GM21526 (cell line): Measurements from ENCODE around the gene FAM180A.

Experiments used
- ATAC-seq: cut with Tn5 transposase; IDR thresholded peaks from one replicate; pipeline ENCODE4 v1.9.1; 2021; ENCODE audit warnings: moderate library complexity; ENCODE audit not compliant: unreplicated experiment, low FRiP score

The FAM180A gene

DNA sequence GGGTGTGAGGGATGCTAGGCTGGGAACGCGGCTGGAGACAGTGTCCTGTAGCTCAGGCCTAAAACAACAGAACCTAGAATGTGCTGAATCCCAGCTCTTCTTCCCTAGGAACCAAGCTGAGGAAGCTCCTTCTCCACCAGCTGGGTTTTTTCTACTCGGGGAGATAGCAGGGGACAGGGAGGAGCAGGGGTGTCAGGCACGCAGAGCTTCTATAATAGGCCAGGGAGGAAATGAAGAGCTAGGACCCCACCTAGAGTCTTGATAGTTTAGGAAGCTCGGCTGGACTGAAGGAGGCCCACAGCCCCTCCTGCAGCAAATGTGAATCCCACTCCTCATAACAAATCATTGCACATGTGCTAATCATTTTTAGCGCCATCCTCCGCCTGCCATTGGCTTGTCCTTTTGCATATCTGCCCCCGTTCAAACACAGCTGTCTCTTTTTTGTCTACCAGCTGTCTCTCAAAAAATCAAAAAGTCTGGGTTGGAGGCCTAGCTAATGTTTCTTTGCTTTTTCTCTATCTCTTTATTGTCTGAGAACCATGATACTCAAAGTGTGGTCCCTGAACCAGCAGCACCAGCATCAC, 24.1 kb upstream of the FAM180A start:
- ATAC-seq = no peak

DNA sequence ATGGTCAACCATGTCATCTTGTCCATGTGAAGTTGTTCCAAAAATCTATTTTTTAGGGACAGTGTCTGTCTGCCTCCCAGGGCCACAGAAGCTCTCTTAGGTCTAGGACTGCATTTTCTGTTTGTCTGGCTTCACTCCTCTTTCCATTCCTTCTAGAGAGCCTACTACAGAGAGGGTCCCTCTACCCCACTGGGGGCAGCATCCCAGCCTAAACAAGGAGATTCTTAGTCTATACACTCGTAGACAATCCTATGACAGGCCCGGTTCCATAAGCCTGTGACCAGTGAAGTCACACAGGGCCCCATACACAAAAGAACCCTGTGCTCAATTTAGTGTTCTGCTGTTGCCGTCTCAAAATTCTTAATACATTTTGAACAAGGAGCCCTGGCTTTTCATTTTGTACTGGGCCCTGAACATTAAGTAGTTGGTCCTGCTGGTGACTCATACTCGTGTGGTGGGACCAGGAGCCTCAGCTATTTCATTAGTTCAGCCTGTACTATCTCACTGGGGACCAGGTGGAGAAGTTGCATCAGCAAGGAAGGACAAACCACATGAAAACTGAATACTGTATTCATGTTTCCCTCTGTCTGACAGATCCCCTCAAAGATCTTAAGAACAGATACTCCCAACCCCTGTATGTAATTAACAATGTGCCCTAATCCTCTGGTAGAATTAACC, 23.5 kb upstream of the FAM180A start:
- ATAC-seq = no peak

DNA sequence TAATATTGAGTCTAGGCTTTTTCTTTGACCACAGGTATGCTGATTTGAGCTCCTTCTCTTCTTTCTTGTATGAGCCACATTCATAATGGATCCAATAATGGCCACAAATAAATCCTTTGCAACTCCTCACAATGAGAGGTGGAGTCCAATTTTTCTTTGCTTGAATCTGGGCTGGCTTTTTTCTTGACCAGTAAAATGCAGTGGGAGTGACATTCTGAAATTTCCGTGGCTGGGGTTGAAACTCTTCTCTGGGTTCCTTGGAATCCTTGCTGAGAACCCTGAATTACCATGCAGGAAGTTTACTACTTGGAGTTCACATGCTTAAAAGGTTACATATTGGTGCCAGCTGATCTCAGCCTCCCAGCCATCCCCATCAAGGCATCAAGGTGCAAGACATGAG, 22.4 kb upstream of the FAM180A start:
- no peak for ATAC-seq

DNA sequence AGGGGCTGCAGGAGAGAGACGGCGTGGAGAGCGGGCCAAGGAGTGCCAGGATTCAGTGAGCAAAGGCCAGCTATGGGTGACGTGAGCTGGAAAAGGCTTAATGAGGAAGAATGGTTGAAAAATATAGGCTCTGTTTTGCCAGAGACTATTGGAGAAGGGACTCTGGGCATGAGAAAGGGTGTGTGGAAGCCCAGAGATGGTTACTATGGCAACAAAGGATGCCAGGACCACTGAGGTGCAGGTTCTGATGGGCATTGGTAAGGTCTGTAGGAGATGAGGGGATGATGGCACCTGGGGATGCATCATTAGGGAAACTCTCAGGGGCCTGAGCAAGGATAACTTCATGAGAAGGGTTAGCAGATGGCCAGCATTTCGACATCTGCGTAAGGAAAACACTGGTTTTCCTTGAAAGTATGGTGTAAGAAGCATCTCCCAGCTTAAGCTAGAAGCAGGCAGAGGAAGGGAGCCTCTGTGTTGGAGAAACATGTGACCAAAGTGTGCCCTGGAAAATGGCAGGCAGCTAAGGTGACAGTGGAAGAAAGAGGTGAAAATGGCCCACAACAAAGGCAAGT, 21.6 kb upstream of the FAM180A start:
- no peak for ATAC-seq

DNA sequence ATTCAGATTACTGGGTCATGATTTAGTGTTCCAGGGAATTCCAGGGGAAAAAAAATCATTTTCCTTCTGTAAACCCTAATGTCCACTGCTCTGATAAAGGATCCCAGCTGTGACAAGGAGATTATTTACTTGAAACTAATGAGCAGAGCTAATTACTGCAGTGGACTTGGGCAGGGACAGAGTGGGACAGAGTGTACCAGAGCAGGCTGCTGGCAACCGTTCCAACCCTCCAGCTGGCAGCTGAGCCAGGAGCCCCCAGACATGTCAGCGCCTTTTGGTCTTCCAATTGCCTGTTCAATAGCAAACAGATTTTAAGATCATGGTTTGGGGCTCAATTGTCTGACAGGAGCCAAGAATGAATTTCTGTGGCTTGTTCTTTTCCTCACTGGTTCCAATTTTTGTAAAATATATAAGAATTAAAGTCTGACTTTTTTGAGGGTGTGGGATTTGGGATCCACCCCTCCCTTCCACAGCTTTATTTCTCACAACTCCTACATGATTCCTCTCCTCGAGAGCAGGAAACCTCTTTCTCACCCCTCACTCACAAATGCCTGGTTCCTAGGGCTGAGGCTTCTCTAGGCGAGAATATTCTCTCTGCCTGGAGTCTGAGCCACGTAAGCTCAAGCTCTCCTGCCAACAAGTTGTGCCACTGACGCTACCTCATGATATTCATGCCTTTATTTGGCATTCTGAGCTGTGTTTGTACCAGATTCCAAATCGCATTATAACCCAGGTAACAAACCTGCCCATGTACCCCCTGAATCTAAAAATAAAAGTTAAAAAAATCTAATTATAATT, 20.6 kb upstream of the FAM180A start:
- ATAC-seq = no peak

DNA sequence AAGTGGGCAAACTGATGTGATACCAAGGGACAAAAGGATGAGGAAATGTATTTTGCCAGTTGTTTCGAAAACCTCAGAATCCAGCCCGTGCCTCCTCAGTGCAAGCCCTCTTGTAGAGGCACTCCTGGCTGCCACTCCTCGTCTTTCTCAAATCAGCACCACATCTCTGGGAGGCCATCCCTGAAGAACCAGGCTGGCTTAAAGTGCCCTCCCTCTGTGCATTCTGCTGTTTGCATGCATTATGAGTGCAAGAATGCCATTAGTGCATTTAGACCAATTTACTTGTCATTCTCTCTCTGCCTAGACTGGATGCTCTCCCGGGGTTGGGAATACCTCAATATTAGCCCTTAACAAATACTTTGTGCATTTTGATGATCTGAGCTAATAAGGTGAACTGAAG, 19.9 kb upstream of the FAM180A start:
- ATAC-seq = no peak

DNA sequence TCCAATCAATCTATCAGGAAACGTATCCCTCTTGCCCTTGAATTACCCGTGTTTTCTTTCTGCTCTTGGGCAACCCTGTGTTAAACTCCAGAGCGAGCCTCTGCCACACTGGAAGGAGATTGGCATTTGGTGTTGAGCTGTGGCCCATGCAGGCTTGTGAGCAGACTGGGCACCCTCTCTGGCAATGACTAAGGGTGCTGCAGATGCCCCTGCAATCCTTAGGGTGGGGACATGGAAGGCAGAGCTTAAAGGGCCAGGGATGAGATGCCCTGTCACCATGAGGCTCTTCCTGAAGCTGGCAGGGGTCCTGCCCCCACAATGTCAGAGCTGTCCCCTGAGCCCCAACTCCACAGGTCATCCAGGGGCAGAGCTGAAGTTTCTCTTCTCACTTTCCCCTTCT, 19.5 kb upstream of the FAM180A start:
- no peak for ATAC-seq

DNA sequence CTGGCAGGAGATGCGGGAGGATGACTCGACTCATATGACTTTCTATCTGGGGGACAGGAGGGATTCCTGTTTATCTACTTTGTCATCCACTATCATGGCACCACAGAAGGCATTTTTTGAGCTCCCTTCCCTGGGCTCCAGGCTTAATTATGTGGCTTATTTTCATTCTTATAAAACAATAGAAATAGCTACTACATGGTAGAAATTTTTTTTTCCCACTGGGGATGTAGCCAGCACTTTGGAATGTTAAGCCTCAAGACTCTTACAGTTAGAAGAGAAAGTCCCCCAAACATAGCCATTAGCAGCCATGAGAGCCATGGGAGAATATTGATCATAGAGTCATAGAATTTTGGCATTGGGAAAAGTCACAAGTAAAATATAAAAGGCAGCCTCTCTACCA, 14.6 kb upstream of the FAM180A start:
- no peak for ATAC-seq

DNA sequence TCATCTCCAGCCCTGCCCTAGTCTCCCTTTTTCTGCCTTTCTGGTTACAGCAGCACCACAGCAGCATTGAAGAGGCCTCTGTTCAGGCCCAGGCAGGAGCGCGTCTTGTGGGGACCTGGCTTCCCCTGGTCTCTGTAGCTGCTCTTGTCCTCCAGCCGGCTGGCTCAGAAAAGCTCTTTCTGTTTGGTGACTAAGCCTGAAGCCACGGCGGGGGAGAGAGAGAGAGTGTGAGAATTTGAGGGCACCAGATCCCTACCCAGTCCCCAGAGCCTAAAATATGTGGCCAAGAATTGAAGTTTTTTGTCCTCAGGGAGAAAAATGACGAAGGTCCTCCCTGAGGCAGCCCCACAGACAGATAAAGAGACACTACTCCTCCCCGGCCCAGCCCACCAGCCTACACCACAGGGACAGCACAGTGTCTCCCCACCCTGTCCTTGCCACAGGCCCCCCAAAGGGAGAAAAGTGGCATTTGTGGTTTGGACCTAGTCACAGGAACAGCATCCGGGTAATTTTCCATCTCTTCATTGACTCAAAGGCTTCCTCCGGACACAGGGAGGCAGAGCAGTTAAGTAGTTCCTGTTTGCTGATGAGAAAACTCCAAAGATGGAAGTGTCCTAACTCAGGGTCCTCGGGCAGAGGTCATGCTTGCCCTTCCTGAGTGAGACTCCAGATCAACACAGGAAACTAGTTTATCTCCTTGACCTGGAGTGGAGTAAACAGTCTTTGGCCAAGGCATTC, 13.3 kb upstream of the FAM180A start:
- ATAC-seq = no peak

DNA sequence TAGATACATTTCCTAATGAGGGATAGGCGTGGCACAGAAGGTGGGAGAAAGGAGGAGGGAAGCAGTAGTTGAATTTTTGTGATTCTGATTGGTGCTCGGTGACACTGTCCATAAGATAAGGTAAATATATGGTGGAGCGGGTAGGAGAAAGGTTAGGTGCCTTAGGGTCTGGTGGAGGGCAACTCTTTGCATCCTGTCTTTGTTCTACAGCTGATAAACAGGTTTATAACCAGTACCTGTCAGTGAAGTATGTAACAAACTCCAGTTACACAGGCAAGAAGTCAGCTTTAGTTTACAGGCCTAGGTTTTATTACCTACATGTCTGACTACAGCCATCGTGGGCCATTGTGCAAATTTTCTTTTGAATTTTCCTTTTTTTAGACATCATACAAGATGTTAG, 10.9 kb upstream of the FAM180A start:
- ATAC-seq = no peak

DNA sequence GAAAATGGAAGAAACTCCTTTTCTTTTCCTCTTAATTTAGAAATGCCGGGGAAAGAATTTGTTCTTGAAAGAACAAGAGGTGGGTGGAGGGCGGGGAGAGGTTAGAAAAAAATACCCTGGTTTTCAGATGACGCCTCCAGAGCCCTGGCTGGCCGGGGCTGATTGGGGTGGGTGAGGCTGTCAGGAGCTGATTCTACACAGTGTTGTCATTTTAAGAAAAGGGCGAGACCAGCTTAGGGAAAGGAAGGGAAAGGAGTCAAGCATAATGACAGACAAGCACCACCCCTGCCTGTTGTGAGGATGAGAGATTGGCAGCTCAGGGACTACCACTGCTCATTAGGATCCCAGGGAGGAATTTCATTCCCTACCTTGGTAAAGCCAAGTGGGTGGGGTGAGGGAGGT, 9.9 kb upstream of the FAM180A start:
- no peak for ATAC-seq

DNA sequence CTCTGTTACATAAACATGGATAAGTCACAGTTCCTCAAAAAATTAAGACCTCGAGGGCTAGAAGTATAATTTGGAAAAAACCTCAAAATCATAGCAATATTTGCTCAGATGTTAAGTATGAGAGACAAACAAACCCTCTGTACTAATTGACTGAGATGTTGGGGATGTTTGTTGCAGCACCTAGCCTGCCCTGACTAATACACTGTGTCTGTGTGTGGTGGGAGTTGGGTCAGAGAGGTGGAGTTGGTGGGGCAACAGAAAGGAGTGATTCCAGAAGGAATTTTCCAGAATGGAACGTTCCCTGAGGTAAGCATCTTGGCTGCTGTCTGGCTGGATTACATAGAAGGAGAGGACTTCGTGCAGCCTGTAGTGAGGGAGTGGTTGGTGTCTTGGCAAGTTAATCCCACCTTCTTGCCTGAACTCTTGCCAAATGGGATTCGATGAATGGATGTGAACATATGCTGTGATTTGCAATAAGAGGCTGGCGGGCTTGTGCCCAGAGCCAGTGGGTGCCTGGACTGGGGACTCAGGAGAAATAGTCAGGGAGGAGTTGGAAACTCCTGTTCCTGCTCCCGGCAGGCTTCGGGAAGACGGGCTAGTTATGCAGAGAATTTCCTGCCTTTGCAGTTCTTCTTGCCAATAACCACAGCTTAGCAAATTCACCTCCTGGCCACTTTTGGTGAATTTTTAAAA, 9.3 kb upstream of the FAM180A start:
- ATAC-seq = no peak

DNA sequence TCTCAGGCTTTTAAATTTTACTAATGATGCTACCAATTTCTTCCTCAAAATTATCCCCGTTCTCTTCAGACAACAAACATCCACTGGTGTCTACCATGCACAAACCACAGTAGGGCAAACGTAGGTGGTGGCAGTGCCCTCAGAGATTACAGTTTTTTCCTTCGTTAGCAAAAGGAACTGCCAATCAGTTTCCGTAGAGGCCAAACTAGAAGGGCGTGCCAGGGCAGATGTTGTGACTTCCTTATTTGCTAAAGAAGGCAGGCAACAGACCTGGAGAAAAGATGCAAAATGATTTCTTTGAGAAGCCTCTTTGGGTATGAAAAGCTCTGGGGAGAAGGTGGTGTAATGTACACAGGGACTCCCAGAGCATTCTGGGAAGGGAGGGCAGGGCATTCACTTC, 7.6 kb upstream of the FAM180A start:
- ATAC-seq = no peak

DNA sequence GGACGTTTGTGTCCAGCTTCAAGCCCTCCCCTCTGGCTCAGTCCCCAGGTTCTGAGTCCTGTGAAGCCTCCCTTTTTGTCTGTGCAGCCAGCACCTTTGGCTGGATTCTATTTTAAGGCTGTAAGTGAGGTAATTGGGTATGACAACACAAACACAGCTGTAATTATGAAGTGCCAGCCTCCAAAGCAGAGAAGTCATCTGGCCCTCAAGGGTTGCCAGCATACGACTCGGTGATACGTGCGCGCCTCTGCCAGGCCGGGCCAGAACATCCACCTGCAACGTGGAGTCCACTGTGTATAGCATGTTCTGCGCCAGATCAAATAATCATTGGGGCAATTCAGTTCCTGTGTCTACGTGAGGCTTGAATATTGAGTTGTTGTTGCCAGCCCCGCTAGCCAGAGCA, 6.7 kb upstream of the FAM180A start:
- no peak for ATAC-seq

DNA sequence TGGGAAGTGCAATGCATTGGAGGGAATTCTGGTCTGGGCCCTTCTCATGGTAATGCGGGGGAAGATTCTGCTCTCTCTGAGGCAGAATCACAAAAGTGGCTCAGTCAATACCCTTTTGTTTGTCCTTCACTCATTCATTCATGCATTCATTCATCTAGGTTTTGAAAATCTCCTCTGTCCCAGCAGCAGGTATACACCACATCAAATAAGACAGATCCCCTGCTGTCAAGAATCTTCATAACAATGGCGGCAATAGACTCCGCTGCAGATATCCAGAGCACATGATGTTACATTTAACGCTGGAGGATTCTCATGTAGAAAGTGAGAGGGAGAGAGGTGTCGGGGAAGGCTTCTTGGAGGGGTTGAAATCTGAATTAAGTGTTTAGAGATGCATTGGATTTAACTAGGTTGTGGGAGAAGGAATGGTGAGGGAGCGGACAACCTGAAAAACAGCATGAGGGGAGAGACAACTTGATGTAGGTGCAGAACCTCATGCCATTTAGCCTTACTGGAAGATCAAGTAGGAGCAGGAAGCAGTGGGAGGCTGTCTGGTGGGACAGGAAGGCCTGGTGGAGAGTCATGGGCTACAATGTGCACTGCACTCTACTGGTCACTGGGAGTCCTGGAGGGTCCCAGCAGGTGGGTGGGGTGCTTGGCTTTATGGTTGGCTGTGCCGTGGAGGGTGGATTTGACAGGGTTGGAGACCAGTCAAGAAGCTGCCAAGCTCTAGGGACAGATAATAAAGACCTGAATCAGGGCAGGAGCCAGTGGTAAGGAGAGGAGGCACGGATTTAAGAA, 5.2 kb upstream of the FAM180A start:
- no peak for ATAC-seq

DNA sequence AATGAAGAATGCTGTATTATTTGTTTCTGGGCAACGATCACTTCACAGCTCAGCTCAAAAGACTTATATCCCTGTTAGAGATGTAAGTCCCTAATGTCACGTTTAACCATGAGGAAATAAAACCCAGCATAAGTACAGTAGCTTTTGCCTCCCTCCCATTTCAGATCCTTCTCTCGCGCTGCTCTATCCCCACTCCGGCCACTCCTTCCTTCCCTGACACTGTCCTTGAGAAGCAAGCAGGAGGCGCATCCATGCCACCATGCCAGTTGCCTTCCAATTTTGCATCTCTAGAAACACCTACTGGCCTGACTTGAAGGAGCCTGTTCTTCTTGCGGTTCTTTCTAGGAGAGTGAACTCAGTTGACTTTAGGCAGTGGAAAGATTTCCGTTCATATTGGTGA, 1.2 kb downstream of the FAM180A start:
- no peak for ATAC-seq

DNA sequence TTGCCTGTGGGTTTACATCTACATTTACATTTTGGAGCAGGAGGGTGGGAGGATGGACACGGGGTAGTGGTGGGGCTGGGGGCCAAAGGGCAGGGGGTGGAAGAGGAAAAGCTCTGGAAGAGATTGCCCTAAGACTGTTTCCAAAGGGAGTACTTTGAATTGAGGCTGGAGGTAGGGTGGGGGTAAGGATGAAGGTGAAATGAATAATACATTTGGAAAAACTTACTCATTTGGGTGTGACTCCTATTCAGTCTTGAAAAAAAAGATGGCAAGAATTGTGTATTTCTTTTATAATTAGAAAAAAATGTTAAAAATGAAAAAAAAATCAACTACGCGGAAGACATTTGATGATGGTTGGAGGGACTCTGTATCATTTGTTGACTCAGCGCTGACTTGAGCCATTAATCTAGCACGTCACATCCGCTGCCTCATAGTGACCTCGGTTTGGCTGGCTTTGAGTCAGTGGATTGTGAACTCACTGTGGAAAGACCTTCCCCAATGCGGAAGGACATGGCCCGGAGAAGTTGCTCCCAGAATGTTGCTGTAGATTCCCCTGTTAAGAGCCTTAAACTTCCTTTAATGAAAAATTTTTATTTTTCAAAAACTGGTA, 2.8 kb downstream of the FAM180A start:
- ATAC-seq = no peak

DNA sequence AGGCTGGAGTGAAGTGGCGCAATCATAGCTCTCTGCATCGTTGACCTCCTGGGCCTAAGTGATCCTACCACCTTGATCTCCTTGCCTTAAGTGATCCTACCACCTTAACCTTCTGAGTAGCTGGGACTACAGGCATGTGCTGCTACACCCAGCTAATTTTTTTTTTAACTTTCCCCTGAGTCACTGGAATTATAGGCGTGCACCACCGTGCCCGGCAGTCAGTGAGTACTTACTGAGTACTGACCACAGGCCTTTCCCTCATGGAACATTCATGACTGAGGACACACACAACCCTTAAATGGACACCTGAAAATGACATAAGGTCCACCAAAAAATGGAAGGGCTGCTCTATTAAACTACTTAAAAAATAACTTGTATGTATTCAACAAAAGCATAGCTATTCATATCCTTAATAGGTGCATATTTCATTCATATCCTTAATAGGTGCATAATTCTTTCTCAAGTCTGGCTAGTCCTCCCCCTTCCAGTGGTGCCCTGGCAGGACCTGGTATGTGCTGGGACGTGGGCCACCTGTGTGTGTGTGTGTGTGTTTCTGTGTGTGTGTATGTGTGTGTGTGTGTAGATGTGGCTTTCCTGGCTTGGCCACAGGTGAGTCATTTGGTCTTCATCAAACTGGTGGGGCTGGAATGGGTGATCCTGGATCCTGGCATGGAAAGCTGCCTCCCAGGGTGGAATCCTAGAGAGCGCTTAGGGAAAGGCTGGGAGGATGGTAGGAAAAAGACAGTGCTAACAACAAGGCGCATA, 3.5 kb downstream of the FAM180A start:
- ATAC-seq = no peak
